ENCODE measurements around the gene NYNRIN.

DNA sequence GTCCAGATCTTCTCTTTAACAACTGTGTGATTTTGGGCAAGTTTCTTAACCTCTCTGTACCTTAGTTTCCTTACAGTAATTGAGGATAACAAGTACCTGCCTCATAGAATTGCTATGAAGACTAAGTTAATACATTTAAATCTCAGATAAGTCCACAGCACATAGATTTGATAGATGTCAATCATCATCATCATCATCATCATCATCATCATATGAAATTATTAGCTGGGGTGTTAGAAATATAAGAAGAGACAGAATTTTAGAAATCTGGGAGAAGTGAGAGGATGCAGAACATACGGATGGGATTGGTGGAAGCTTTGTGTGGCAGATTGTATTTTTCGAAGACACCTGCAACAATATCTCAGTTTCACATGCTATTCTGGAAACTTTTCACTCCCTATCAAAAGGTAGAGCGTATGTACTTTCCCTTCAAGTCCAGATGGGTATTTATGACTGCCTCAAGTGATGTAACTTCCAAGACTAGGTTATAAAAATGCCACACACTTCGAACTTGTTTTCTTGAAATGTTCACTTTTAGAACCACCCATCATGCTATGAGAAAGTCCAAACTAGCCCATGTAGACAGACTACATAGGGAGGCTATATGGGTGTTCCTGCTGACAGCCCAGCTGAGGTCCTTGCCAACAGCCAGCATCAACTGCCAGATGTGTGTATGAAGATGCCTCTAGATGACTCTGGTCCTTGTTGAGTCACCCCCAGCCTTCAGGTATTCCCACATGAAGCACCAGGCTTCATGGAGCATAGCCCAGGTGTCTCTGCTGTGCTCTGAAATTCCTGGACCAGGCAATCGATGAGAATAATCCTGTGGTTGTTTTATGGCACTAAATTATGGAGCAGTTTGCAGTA, 64.4 kb downstream of the NYNRIN start:
- no peak for TF ChIP-seq CTCF (IDR thresholded peaks at IDR 0.05)
- no peak for TF ChIP-seq ZFX (IDR thresholded peaks at IDR 0.05; ENCODE audit: borderline replicate concordance)
